ENCODE data around the gene ARHGAP42.

- TF ChIP-seq CTCF (IDR thresholded peaks at IDR 0.05; ENCODE audit: low read length) (no peak), EZH2 (IDR thresholded peaks at IDR 0.05; ENCODE audit: borderline replicate concordance, low read length) (no peak)
Measured at GRCh38 chr11:101008961-101009689, 322.0 kb downstream of the ARHGAP42 start.

All from OCI-LY1 (cell line).